Activated CD8-positive, alpha-beta memory T cell treated with anti-CD3 and anti-CD28 coated beads for 24 hours (primary cell): Measurements from ENCODE around the gene KRTAP5-5.
"Not testable (repeated sequence)": the region's sequence is repeated elsewhere in the genome, so short reads cannot be mapped to it uniquely, and the experiment has no call there.

Experiments used
- DNase-seq: peaks from one replicate; pipeline ENCODE4 v3.0.0-alpha.2; 2020

KRTAP5-5 gene

GRCh38 chr11:1629326-1630185 lies at the start of gene KRTAP5-5:
TSS of gene KRTAP5-5 (plus strand) at chr11:1629775. CDS start at chr11:1629841, 66 bp downstream.
- DNase-seq, result no peak

- DNase-seq, result no peak
These were observed 47.6 kb upstream of the KRTAP5-5 start for GRCh38 chr11:1581976-1582375.

- DNase-seq, result not testable (repeated sequence)
These were observed 46.7 kb upstream of the KRTAP5-5 start for GRCh38 chr11:1582909-1583308.

GRCh38 chr11:1584661-1585370 lies 44.8 kb upstream of the KRTAP5-5 start, which contains the start of gene KRTAP5-1:
TSS of gene KRTAP5-1 (minus strand) at chr11:1585283. CDS start at chr11:1585249, 34 bp downstream.
- not testable (repeated sequence) for DNase-seq

GRCh38 chr11:1586699-1587098 lies 42.9 kb upstream of the KRTAP5-5 start:
- DNase-seq, result no peak

GRCh38 chr11:1589191-1589963 lies 40.2 kb upstream of the KRTAP5-5 start:
- DNase-seq, result not testable (repeated sequence)

- DNase-seq, result no peak
These were observed 39.6 kb upstream of the KRTAP5-5 start for GRCh38 chr11:1589996-1590395.

- no peak for DNase-seq
These were observed 36.9 kb upstream of the KRTAP5-5 start for GRCh38 chr11:1592628-1593027.

GRCh38 chr11:1595994-1596575 lies 33.5 kb upstream of the KRTAP5-5 start:
- DNase-seq, result not testable (repeated sequence)

- not testable (repeated sequence) for DNase-seq
These were observed 32.9 kb upstream of the KRTAP5-5 start for GRCh38 chr11:1596576-1597121.

- no peak for DNase-seq
These were observed 32.1 kb upstream of the KRTAP5-5 start for GRCh38 chr11:1597331-1597993.

GRCh38 chr11:1597994-1598380 lies 31.6 kb upstream of the KRTAP5-5 start, which contains the start of gene KRTAP5-2:
TSS of gene KRTAP5-2 (minus strand) at chr11:1598294. CDS start at chr11:1598250, 44 bp downstream.
- no peak for DNase-seq

GRCh38 chr11:1598406-1598805 lies 31.2 kb upstream of the KRTAP5-5 start:
- not testable (repeated sequence) for DNase-seq

- no peak for DNase-seq
These were observed 30.8 kb upstream of the KRTAP5-5 start for GRCh38 chr11:1598816-1599215.

- DNase-seq, result no peak
These were observed 28.9 kb upstream of the KRTAP5-5 start for GRCh38 chr11:1600626-1601025.

- DNase-seq, result not testable (repeated sequence)
These were observed 27.9 kb upstream of the KRTAP5-5 start for GRCh38 chr11:1601663-1602062.

- DNase-seq, result no peak
These were observed 25.9 kb upstream of the KRTAP5-5 start for GRCh38 chr11:1603629-1604028.

- no peak for DNase-seq
These were observed 25.4 kb upstream of the KRTAP5-5 start for GRCh38 chr11:1604181-1604580.

- DNase-seq, result no peak
These were observed 24.9 kb upstream of the KRTAP5-5 start for GRCh38 chr11:1604711-1605110.

GRCh38 chr11:1605923-1606322 lies 23.7 kb upstream of the KRTAP5-5 start:
- not testable (repeated sequence) for DNase-seq

GRCh38 chr11:1607156-1607845 lies 22.3 kb upstream of the KRTAP5-5 start:
- not testable (repeated sequence) for DNase-seq
